HepG2 (cell line): ENCODE data around the gene ERMARD. TPM values are rescaled to one million over a fixed set of nuclear protein-coding genes. Genes with fewer than 3 reads are reported as not detected.
A peak's percentile ranks its signal among the peaks of the same experiment; 100 is the strongest.

Source experiments
- ATF1 ChIP-seq: IDR thresholded peaks from 2 replicates; pipeline ENCODE4 v1.6.1; 2016; ENCODE audit warnings: mild to moderate bottlenecking, control low read depth
- CCAR2 ChIP-seq: fragments of 200-400 bp; formaldehyde crosslinking; optimal IDR thresholded peaks from 2 replicates; pipeline ENCODE3; 2018; ENCODE audit warnings: low read depth, mild to moderate bottlenecking, low read length, moderate library complexity
- DZIP1 ChIP-seq: sonication (generic); formaldehyde crosslinking; IDR thresholded peaks from 2 replicates; pipeline ENCODE4 v1.5.0; 2020; ENCODE audit warnings: mild to moderate bottlenecking, missing genetic modification reagents
- EHMT2 ChIP-seq: fragments of 200-600 bp; sonication (generic); IDR thresholded peaks from 2 replicates; pipeline ENCODE4 v1.7.0; 2017; ENCODE audit warnings: antibody characterized with exemption, low read depth, low read length, borderline replicate concordance
- ELK4 ChIP-seq: sonication (generic); formaldehyde crosslinking; IDR thresholded peaks from 2 replicates; pipeline ENCODE4 v1.9.0; 2021; ENCODE audit warnings: missing genetic modification reagents, borderline replicate concordance
- HDAC1 ChIP-seq: sonication (generic); formaldehyde crosslinking; IDR thresholded peaks from 2 replicates; pipeline ENCODE4 v1.5.1; 2020; ENCODE audit warnings: mild to moderate bottlenecking, missing genetic modification reagents
- HNRNPK ChIP-seq: fragments of 200-400 bp; formaldehyde crosslinking; IDR thresholded peaks from 2 replicates; pipeline ENCODE4 v1.6.1; 2018; ENCODE audit warnings: low read length, low read depth, moderate library complexity, mild to moderate bottlenecking; ENCODE audit not compliant: poor library complexity, severe bottlenecking
- PAXIP1 ChIP-seq: sonication (generic); formaldehyde crosslinking; conservative IDR thresholded peaks from 2 replicates; pipeline ENCODE4 v1.4.0; 2020; ENCODE audit warnings: mild to moderate bottlenecking, missing genetic modification reagents, moderate library complexity
- PHF8 ChIP-seq: sonication (generic); formaldehyde crosslinking; IDR thresholded peaks from 2 replicates; pipeline ENCODE4 v1.5.0; 2020; ENCODE audit warnings: missing genetic modification reagents
- RARA ChIP-seq: IDR thresholded peaks from 2 replicates; pipeline ENCODE4 v1.6.1; 2016; ENCODE audit warnings: missing genetic modification reagents, missing compliant biosample characterization
- RELA ChIP-seq: sonication (generic); formaldehyde crosslinking; IDR thresholded peaks from 2 replicates; pipeline ENCODE4 v1.4.0; 2020; ENCODE audit warnings: missing genetic modification reagents
- SNAI1 ChIP-seq: sonication (generic); formaldehyde crosslinking; IDR thresholded peaks from 2 replicates; pipeline ENCODE4 v1.5.0; 2020; ENCODE audit warnings: mild to moderate bottlenecking, missing genetic modification reagents, borderline replicate concordance
- SRSF1 ChIP-seq: fragments of 200-400 bp; formaldehyde crosslinking; optimal IDR thresholded peaks from 2 replicates; pipeline ENCODE3; 2017; ENCODE audit warnings: mild to moderate bottlenecking, low read depth, low read length, moderate library complexity
- U2AF1 ChIP-seq: fragments of 200-400 bp; formaldehyde crosslinking; optimal IDR thresholded peaks from 2 replicates; pipeline ENCODE3; 2017; ENCODE audit warnings: mild to moderate bottlenecking, low read depth, low read length
- ZNF251 ChIP-seq: sonication (generic); formaldehyde crosslinking; IDR thresholded peaks from 2 replicates; pipeline ENCODE4 v1.9.0; 2021; ENCODE audit warnings: mild to moderate bottlenecking, missing genetic modification reagents
- ZNF256 ChIP-seq: sonication (generic); formaldehyde crosslinking; conservative IDR thresholded peaks from 2 replicates; pipeline ENCODE4 v1.4.0; 2020; ENCODE audit warnings: missing genetic modification reagents
- ZNF326 ChIP-seq: sonication (generic); formaldehyde crosslinking; IDR thresholded peaks from 2 replicates; pipeline ENCODE4 v1.4.0; 2020; ENCODE audit warnings: missing genetic modification reagents, borderline replicate concordance
- ZNF501 ChIP-seq: sonication (generic); formaldehyde crosslinking; IDR thresholded peaks from 2 replicates; pipeline ENCODE4 v1.5.1; 2020; ENCODE audit warnings: mild to moderate bottlenecking, moderate library complexity, missing genetic modification reagents
- ZNF503 ChIP-seq: sonication (generic); formaldehyde crosslinking; IDR thresholded peaks from 2 replicates; pipeline ENCODE4 v1.4.0; 2020; ENCODE audit warnings: missing genetic modification reagents
- ZNF530 ChIP-seq: sonication (generic); formaldehyde crosslinking; IDR thresholded peaks from 2 replicates; pipeline ENCODE4 v1.5.0; 2020; ENCODE audit warnings: low read depth, mild to moderate bottlenecking, missing genetic modification reagents
- ZNF670 ChIP-seq: sonication (generic); formaldehyde crosslinking; IDR thresholded peaks from 2 replicates; pipeline ENCODE4 v1.8.0; 2022; ENCODE audit warnings: mild to moderate bottlenecking, missing genetic modification reagents, borderline replicate concordance
- polyA plus RNA-seq, 8 experiments: library from polyadenylated mRNA; depleted of rRNA in 3 of 8; stranded (reverse) in 7 of 8; unstranded in 1 of 8; fragments of >200 nt; fragmentation: Illumina TruSeq in 4 of 8; extraction: Trizol in 4 of 8; gene quantifications; 2 replicates each; pipeline versions ENCODE4 v1.2.1 to v1.2.3, GENCODE V29; 2011 to 2016; ENCODE audit warnings: low read depth in 4 of 8, missing spikeins in 1 of 8, mixed read lengths in 1 of 8; ENCODE audit not compliant: insufficient read depth in 1 of 8
- total RNA-seq, 5 experiments: library from RNA; depleted of rRNA; stranded (reverse); fragments of >200 nt; fragmentation: Illumina TruSeq; extraction: Trizol; gene quantifications; 2 replicates each; pipeline ENCODE4 v1.2.3, GENCODE V29; 2016; ENCODE audit warnings: low read depth in 1 of 5

ERMARD gene
- total and polyA plus RNA-seq, 2 of the 13 experiments (the other 11 are each of a cell fraction or from before 2014, with no cell fraction given) = 8.8 to 10.7 TPM

GRCh38 chr6:169724494-169725124, 26.8 kb upstream of the ERMARD start, which contains the start of gene PHF10 (continued):
- TF ChIP-seq ZNF503 (CRISPR knock-in tag) (peak; percentile 20), ELK4 (CRISPR knock-in tag) (no peak), CCAR2 (no peak), ATF1 (CRISPR knock-in tag) (no peak), RARA (CRISPR knock-in tag) (no peak), EHMT2 (no peak), HNRNPK (no peak), RELA (CRISPR knock-in tag) (peak; percentile 26; the same call in 1 of the 2 replicates), HDAC1 (CRISPR knock-in tag) (peak; percentile 78), ZNF501 (CRISPR knock-in tag) (peak; percentile 97), DZIP1 (peak; percentile 69; the same call in 1 of the 2 replicates), ZNF530 (CRISPR knock-in tag) (no peak), PAXIP1 (CRISPR knock-in tag) (no peak), SNAI1 (CRISPR knock-in tag) (peak; percentile 81), ZNF256 (0 out of 2 replicates have a peak, but pooled peaks have one; percentile 73), U2AF1 (no peak), PHF8 (CRISPR knock-in tag) (peak; percentile 92), ZNF670 (CRISPR knock-in tag) (peak; percentile 95), SRSF1 (peak; percentile 74), ZNF251 (no peak), ZNF326 (CRISPR knock-in tag) (no peak)
